GM19193 (cell line): ENCODE results near the gene SPARCL1.

ENCODE experiments used
- POLR2A ChIP-seq: IDR thresholded peaks from 4 replicates; pipeline ENCODE4 v1.6.1; 2011; ENCODE audit not compliant: insufficient read depth, insufficient read length; ENCODE audit errors: extremely low read depth

SPARCL1 gene

DNA sequence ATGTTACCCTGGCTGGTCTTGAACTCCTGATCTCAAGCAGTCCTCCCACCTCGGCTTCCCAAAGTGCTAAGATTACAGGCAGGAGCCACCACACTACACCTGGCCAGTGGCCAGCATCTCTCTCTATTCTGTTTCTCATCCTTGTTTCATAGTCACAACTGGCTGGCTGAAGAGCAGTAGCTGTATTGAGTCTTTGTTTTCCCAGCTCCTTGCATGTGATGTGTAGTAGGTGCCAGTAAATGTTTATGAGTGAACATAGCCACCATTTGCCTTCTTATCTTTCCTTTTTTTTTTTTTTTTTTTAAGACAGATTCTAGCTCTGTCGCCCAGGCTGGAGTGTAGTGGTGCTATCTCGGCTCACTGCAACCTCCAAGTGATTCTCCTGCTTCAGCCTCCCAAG lies 83.2 kb downstream of the SPARCL1 start:
- no peak for TF ChIP-seq POLR2A

DNA sequence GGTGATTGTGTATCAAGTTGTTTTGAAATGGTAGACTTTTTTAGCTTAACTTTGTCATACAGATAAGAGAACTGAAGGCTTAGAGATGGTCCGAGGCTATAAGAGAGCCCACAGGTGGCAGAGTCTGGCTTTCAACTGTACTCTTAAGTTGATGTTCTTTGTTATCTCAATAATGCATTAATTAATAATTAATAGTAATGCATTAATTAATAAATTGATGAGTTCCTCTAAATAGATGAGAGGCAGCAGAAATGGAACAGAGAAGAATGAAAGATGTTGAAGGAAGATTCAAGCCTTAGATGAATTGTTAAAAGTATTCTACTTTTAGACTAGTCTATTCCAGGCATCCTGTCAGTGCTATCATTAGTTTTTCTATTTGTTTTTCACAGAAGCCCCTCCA lies 84.4 kb downstream of the SPARCL1 start:
- TF ChIP-seq POLR2A: no peak

- no peak for TF ChIP-seq POLR2A
These were observed 86.3 kb downstream of the SPARCL1 start for GRCh38 chr4:87442889-87443288.

DNA sequence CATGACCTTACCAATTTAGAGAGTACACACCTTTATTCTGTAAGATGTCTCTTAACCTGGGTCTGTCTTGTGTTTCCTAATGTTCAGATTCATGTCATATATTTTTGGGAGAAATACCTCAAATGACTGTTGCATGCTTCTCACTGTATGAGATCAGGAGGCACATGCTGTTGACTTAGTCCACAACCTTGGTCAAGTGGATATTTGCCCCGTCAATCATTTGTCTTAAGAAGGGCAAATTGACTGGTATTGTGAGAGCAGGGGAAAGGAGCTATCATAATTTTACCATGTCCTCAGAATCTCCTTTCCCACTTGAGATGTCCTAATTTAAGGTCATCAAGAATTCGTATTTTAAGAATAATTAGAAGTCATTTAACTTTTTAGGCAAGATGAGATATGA lies 95.8 kb downstream of the SPARCL1 start:
- no peak for TF ChIP-seq POLR2A

- TF ChIP-seq POLR2A: no peak
These were observed 99.1 kb downstream of the SPARCL1 start for GRCh38 chr4:87430038-87430437.

- TF ChIP-seq POLR2A: no peak
These were observed 100.2 kb downstream of the SPARCL1 start for GRCh38 chr4:87428979-87429378.

DNA sequence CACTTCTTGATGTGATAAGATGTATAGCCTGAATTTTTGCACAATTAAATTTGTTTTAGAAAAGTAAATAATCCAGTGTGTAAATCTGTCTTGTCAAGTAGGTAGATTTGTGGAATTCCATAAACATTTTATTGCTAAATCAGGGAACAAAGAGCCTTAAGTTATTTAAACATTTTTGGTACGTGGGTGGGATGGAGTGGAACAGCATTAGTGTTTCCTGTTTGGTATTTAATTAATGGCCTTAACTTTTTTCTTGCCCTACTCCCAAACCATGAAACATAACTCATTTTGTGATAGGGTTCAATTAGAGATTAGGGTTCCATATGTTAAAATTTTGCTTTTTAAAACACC lies 101.7 kb downstream of the SPARCL1 start:
- TF ChIP-seq POLR2A: no peak

DNA sequence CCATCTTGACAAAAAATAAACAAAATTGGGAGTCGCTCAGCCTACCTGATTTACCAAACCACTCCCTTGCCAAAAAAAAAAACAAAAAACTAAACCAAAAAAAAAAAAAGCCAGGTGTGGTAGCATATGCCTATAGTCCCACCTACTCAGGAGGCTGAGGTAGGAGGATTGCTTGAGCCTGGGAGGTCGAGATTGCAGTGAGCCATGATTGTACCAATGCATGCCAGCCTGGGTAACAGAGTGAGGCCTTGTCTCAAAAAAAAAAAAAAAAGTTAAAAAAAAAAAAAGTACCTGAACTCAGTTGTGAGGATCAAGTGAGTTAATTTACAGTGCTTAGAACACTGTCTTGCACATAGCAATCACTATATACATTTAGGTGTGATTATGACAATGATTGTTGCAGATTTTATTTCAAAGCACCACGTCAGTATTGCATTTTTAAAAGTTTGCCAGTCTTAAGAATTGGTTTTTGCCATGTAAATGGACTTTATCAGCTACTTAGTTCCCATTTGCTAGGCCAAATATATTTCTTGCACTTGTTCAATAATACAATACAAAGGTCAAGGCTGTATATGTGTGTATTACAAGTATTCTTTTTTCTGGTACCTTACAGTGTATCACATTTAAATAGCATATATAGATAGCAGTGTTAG lies 102.2 kb downstream of the SPARCL1 start:
- TF ChIP-seq POLR2A: no peak

DNA sequence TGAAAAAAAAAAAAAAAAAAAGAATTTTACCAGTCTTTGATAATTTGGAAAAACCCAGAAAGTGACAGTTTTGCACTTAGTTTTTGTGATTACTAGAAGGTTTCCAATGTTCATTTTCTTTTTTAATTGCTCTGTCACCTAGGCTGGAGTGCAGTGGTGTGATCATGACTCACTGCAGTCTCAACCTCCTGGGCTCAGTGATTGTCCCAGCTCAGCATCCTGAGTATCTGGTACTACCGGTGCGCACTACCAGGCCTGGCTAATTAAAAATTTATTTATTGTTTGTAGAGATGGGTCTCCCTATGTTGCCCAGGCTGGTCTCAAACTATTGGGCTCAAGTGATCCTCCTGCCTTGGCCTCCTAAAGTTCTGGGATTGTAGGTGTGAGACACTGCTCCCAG lies 103.5 kb downstream of the SPARCL1 start:
- TF ChIP-seq POLR2A: no peak
